ENCODE data around the gene RASGRF1.

RASGRF1 gene

DNA sequence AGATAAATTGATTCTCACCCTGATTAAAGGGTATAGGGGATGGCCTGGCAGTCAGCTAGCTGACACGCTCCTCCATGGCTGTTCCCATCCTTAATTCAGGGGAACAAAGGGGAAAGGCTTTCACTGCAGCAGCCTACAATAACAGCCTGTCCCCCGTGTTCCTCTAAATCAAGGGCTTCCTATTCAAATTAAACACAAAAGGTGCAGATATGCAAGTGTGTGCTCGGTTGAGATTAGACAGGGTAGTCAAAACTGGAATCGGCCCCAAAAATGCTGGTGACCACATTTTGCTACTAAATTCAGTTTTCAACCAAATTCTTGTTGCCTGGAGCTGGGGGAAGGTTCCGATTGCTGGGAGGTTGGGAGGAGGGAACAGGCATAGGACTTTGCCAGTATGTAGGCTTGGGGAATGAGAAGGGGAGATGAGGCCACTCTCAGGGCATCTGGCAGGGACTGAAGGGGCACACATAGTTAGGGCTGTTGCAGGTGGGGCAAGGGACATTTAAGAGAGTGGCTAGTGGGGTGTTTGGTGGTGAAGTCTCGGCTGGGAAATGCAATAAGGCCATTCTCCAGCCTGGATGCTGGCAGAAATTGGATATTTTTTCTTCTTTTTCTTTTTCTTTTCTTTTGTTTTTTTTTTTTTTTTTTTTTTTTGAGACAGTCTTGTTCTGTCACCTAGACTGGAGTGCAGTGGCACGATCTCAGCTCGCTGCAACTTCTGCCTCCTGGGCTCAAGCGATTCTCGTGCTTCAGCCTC lies 112.8 kb downstream of the RASGRF1 start:
- peak overlapping the region; percentile 36 for H3K4me3 ChIP-seq (replicated peaks; ENCODE audit: low read depth, low read length)
- TF ChIP-seq, protein P1, sequence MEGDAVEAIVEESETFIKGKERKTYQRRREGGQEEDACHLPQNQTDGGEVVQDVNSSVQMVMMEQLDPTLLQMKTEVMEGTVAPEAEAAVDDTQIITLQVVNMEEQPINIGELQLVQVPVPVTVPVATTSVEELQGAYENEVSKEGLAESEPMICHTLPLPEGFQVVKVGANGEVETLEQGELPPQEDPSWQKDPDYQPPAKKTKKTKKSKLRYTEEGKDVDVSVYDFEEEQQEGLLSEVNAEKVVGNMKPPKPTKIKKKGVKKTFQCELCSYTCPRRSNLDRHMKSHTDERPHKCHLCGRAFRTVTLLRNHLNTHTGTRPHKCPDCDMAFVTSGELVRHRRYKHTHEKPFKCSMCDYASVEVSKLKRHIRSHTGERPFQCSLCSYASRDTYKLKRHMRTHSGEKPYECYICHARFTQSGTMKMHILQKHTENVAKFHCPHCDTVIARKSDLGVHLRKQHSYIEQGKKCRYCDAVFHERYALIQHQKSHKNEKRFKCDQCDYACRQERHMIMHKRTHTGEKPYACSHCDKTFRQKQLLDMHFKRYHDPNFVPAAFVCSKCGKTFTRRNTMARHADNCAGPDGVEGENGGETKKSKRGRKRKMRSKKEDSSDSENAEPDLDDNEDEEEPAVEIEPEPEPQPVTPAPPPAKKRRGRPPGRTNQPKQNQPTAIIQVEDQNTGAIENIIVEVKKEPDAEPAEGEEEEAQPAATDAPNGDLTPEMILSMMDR (IDR thresholded peaks at IDR 0.05; ENCODE audit: insufficient read depth, low read length, poor library complexity, severe bottlenecking): no peak
- no peaks in the 10 kb centered on the region; the same call in none of the 2 replicates for H3K36me3 ChIP-seq (ENCODE audit: control insufficient read depth, insufficient read depth, low read length)
- DNase-seq (ENCODE audit: extremely low read depth, insufficient read length): no peak
- no peaks in the 10 kb centered on the region for H3K27me3 ChIP-seq (replicated peaks; ENCODE audit: control insufficient read depth, insufficient read depth, low read length)

DNA sequence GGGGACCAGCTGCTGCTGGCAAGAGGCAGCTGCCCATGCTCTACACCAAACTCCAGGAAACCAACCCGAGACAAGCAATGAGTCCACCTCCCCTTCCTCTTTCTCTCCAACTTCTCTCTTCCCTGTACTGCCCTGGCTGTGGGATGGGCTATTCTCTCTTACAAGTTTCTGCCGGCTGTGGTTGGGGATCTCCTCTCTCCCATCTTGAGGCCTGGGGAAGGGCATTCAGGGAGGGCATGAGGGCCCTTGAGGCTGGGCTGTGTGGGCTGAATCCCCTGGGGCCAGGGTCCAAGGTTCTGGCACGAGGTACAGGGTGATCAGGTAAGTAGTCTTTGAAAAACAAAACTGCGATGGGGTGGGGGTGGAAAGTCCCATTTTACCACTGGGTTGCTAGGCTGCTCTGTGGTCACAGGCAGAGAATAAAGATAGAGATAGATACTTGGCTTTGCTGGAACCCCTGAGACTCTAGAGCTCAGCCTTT lies 113.4 kb downstream of the RASGRF1 start:
- Histone ChIP-seq H3K27me3 (replicated peaks; ENCODE audit: control insufficient read depth, insufficient read depth, low read length) (no peaks in the 10 kb centered on the region), H3K36me3 (ENCODE audit: control insufficient read depth, insufficient read depth, low read length) (no peaks in the 10 kb centered on the region; the same call in none of the 2 replicates), H3K4me3 (replicated peaks; ENCODE audit: low read depth, low read length) (peak overlapping the region; percentile 36; the same call in 1 of the 2 replicates)
- DNase-seq (ENCODE audit: extremely low read depth, insufficient read length): peak; percentile 83
- TF ChIP-seq, protein P1 (IDR thresholded peaks at IDR 0.05; ENCODE audit: insufficient read depth, low read length, poor library complexity, severe bottlenecking): no peak

DNA sequence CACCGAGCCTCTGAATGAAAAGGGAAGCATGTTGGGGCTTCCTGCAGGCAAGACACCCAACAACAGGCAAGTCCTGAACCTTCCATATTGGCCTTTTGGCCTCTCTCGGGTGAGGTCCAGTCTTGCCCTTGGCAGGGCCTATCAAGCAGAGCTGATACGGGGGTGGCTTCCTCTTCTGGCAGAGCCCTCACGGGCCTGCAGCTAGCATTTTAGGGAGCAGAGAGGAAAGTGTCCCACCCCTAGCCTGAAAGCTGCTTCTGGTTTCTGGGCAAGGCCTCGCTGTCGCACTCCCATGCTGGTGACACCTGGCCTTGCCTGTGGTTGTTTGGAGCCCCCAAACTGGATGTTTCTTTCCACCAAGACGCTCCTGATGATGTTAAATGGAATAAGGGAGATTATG lies 113.9 kb downstream of the RASGRF1 start:
- Histone ChIP-seq H3K27me3 (replicated peaks; ENCODE audit: control insufficient read depth, insufficient read depth, low read length) (no peaks in the 10 kb centered on the region), H3K4me3 (replicated peaks; ENCODE audit: low read depth, low read length) (no peak overlapping the region), H3K36me3 (ENCODE audit: control insufficient read depth, insufficient read depth, low read length) (no peaks in the 10 kb centered on the region; the same call in none of the 2 replicates)
- TF ChIP-seq, protein P1 (IDR thresholded peaks at IDR 0.05; ENCODE audit: insufficient read depth, low read length, poor library complexity, severe bottlenecking): no peak
- peak; percentile 68 for DNase-seq (ENCODE audit: extremely low read depth, insufficient read length)

DNA sequence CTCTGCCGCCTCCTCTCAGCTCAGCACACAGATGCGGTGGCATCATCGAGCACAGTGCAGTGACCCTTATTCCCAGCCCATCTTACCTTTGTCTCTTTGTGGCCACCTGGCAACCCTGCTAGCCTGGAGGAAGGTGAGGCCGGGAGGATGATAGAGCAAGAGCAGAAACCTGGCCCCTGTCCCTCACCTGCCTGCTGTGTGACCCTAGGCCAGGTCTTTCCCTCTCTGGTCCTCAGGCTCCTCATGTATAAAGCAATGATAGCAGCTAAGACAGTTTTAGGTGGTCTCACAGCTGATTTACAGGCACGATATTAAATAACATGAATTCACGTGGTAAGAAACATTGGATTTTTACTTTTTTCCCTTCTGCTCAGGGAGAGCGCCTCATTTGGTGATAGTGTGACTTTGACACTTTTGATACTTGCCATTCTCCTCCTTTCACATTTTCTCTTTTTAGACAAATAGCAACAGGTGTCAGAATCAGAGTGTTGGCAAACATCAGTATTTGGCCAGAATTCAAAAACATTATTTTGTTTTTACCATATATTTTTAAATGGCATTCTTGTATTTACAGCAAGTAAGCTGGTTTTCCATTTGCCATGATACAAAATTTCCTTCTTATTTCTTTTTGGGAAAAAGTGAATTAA lies 116.2 kb downstream of the RASGRF1 start:
- TF ChIP-seq, protein P1 (IDR thresholded peaks at IDR 0.05; ENCODE audit: insufficient read depth, low read length, poor library complexity, severe bottlenecking): no peak
- Histone ChIP-seq H3K27me3 (replicated peaks; ENCODE audit: control insufficient read depth, insufficient read depth, low read length) (no peaks in the 10 kb centered on the region), H3K4me3 (replicated peaks; ENCODE audit: low read depth, low read length) (no peak overlapping the region), H3K36me3 (ENCODE audit: control insufficient read depth, insufficient read depth, low read length) (no peaks in the 10 kb centered on the region)
- DNase-seq (ENCODE audit: extremely low read depth, insufficient read length): no peak

DNA sequence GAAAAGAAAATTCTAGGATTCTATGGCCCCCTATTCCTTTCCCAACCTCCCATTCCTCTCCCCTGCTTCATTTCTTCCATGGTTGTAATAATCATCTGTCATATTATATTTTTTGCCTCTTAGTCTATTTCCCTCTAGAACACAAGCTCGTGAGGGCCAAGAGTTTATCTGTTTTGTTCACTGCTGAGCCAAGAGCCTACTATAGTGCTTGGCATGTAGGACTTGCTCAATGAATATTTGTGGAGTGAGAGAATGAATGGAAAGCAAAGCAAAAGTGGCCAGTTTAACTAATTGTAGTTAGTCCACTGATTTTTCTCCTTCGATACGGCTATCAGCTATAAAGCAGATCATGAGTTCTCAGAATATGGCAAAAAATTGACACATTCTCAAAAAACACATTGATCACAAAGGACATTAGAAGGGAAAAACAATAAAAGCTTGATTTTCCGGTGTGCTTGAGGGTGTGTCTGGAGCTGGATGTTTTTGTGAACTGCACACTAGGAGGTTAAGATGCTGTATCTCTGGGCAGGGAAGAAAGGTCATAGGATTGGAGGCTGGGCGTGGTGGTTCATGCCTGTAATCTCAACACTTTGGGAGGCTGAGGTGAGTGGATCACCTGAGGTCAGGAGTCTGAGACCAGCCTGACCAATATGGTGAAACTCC lies 120.8 kb downstream of the RASGRF1 start:
- Histone ChIP-seq H3K36me3 (ENCODE audit: control insufficient read depth, insufficient read depth, low read length) (no peaks in the 10 kb centered on the region), H3K27me3 (replicated peaks; ENCODE audit: control insufficient read depth, insufficient read depth, low read length) (no peaks in the 10 kb centered on the region), H3K4me3 (replicated peaks; ENCODE audit: low read depth, low read length) (no peak overlapping the region)
- DNase-seq (ENCODE audit: extremely low read depth, insufficient read length): no peak
- TF ChIP-seq, protein P1 (IDR thresholded peaks at IDR 0.05; ENCODE audit: insufficient read depth, low read length, poor library complexity, severe bottlenecking): no peak
